DOHH2 (cell line): Measurements from ENCODE around the gene ANO9.
"Not testable (repeated sequence)": the region's sequence is repeated elsewhere in the genome, so short reads cannot be mapped to it uniquely, and the experiment has no call there.

Experiments used
- H3F3A ChIP-seq: fragments of 200-600 bp; sonication (generic), shearing (Covaris generic); 2 replicates; pipeline ENCODE4 v1.6.0; 2016; ENCODE audit warnings: antibody characterized with exemption, mild to moderate bottlenecking; ENCODE audit not compliant: control insufficient read depth, insufficient read depth
- H3K27ac ChIP-seq: fragments of 200-600 bp; sonication (generic); 2 replicates; pipeline ENCODE4 v1.5.1; 2014; ENCODE audit warnings: low read depth, mild to moderate bottlenecking, low read length, moderate library complexity
- H3K27me3 ChIP-seq: fragments of 200-600 bp; sonication (generic); 2 replicates; pipeline ENCODE4 v1.6.1; 2014; ENCODE audit warnings: mild to moderate bottlenecking, low read length, mixed read lengths; ENCODE audit not compliant: control insufficient read depth
- H3K36me3 ChIP-seq: fragments of 200-600 bp; sonication (generic); 2 replicates; pipeline ENCODE4 v1.6.1; 2014; ENCODE audit warnings: mild to moderate bottlenecking, low read length, moderate library complexity, mixed read lengths; ENCODE audit not compliant: control insufficient read depth
- H3K4me1 ChIP-seq: fragments of 200-600 bp; sonication (generic); 2 replicates; pipeline ENCODE4 v1.6.1; 2014; ENCODE audit warnings: mild to moderate bottlenecking, low read length, mixed read lengths; ENCODE audit not compliant: control insufficient read depth
- H3K4me2 ChIP-seq: fragments of 200-600 bp; sonication (generic); 2 replicates; pipeline ENCODE4 v1.6.0; 2014; ENCODE audit warnings: mild to moderate bottlenecking, low read length, moderate library complexity
- H3K4me3 ChIP-seq: fragments of 200-600 bp; sonication (generic); 2 replicates; pipeline ENCODE4 v1.5.1; 2014; ENCODE audit warnings: mild to moderate bottlenecking, low read length, mixed read lengths
- H3K79me2 ChIP-seq: fragments of 200-600 bp; sonication (generic); 2 replicates; pipeline ENCODE4 v1.6.1; 2014; ENCODE audit warnings: mild to moderate bottlenecking, low read length, mixed read lengths; ENCODE audit not compliant: control insufficient read depth
- H3K9me2 ChIP-seq: fragments of 200-600 bp; sonication (generic); replicated peaks from 2 replicates; pipeline ENCODE4 v1.6.1; 2014; ENCODE audit warnings: mild to moderate bottlenecking, low read length, mixed read lengths; ENCODE audit not compliant: control insufficient read depth
- H3K9me3 ChIP-seq: fragments of 200-600 bp; sonication (generic); 2 replicates; pipeline ENCODE4 v1.6.1; 2014; ENCODE audit warnings: antibody characterized with exemption, low read length, mixed read lengths; ENCODE audit not compliant: control insufficient read depth, insufficient read depth
- H4K20me1 ChIP-seq: fragments of 200-600 bp; sonication (generic); 2 replicates; pipeline ENCODE4 v1.6.0; 2014; ENCODE audit warnings: low read depth, mild to moderate bottlenecking, antibody characterized with exemption, low read length, moderate library complexity; ENCODE audit not compliant: control insufficient read depth, insufficient read depth
- CTCF ChIP-seq: fragments of 200-600 bp; sonication (generic); IDR thresholded peaks from one replicate; pipeline ENCODE4 v1.5.1; 2014; ENCODE audit warnings: antibody characterized with exemption, mild to moderate bottlenecking, low read depth, low read length; ENCODE audit not compliant: poor library complexity, severe bottlenecking
- EZH2phosphoT487 ChIP-seq: fragments of 200-600 bp; sonication (generic); IDR thresholded peaks from 2 replicates; pipeline ENCODE4 v1.6.1; 2017; ENCODE audit warnings: borderline replicate concordance, mild to moderate bottlenecking, antibody characterized with exemption, low read length, moderate library complexity, mixed read lengths

The ANO9 gene

GRCh38 chr11:439315-440064 lies 2.3 kb downstream of the ANO9 start:
- Histone ChIP-seq H3K4me2 (no peak overlapping the region), H3K36me3 (no peaks in the 10 kb centered on the region), H3K79me2 (no peaks in the 10 kb centered on the region), H3F3A (no peaks in the 10 kb centered on the region), H4K20me1 (no peaks in the 10 kb centered on the region), H3K4me1 (peaks cover 11% of the 10 kb centered on the region), H3K4me3 (no peak overlapping the region), H3K9me2 (no peaks in the 10 kb centered on the region), H3K27ac (no peak overlapping the region), H3K9me3 (no peaks in the 10 kb centered on the region), H3K27me3 (no peaks in the 10 kb centered on the region)
- TF ChIP-seq CTCF (no peak), EZH2phosphoT487 (no peak)

- H3K4me1 ChIP-seq: peaks cover 11% of the 10 kb centered on the region
- H3K27ac ChIP-seq: no peak overlapping the region
- H3K27me3 ChIP-seq: no peaks in the 10 kb centered on the region
Observed at GRCh38 chr11:438101-438844, 3.5 kb downstream of the ANO9 start.

GRCh38 chr11:437228-437870 lies 4.5 kb downstream of the ANO9 start:
- H3K4me2 ChIP-seq: no peak overlapping the region

More at GRCh38 chr11:438101-438844, 3.5 kb downstream of the ANO9 start:
- Histone ChIP-seq H3K4me2 (no peak overlapping the region), H3K9me2 (no peaks in the 10 kb centered on the region), H3K36me3 (no peaks in the 10 kb centered on the region), H3F3A (no peaks in the 10 kb centered on the region), H4K20me1 (no peaks in the 10 kb centered on the region), H3K9me3 (no peaks in the 10 kb centered on the region), H3K4me3 (no peak overlapping the region), H3K79me2 (no peaks in the 10 kb centered on the region)
- TF ChIP-seq CTCF: no peak

GRCh38 chr11:434999-435740 lies 6.6 kb downstream of the ANO9 start:
- H3K4me2 ChIP-seq, H3K9me2 ChIP-seq, H3K79me2 ChIP-seq, H3K4me1 ChIP-seq, H3K4me3 ChIP-seq, H3K36me3 ChIP-seq, H4K20me1 ChIP-seq, H3K27me3 ChIP-seq, H3K9me3 ChIP-seq, H3F3A ChIP-seq, H3K27ac ChIP-seq: not testable (repeated sequence)

More at GRCh38 chr11:437228-437870, 4.5 kb downstream of the ANO9 start:
- Histone ChIP-seq H3K36me3 (no peaks in the 10 kb centered on the region), H3K27ac (no peak overlapping the region), H3K79me2 (no peaks in the 10 kb centered on the region), H3K9me3 (no peaks in the 10 kb centered on the region), H3K4me3 (no peak overlapping the region), H4K20me1 (no peaks in the 10 kb centered on the region), H3K27me3 (no peaks in the 10 kb centered on the region), H3K9me2 (no peaks in the 10 kb centered on the region), H3F3A (no peaks in the 10 kb centered on the region), H3K4me1 (peaks cover 11% of the 10 kb centered on the region)
- TF ChIP-seq CTCF (no peak), EZH2phosphoT487 (no peak)
